Activated naive CD4-positive, alpha-beta T cell treated with anti-CD3 and anti-CD28 coated beads for 36 hours (primary cell): Measurements from ENCODE around the gene TTLL11. TPM values are rescaled to one million over a fixed set of nuclear protein-coding genes. Genes with fewer than 3 reads are reported as not detected.
"Not testable (repeated sequence)": the region's sequence is repeated elsewhere in the genome, so short reads cannot be mapped to it uniquely, and the experiment has no call there.

Experiments
- CTCF ChIA-PET: fragments of 350-600 bp; sonication (Branson Sonifier 250); formaldehyde crosslinking; loops from one replicate; lab custom pipeline; 2021; ENCODE audit warnings: antibody characterized with exemption; lab: Charles Lee
- DNase-seq: peaks from one replicate; pipeline ENCODE4 v3.0.0-alpha.2; 2020
- H3K27ac Mint-ChIP-seq: one replicate; pipeline ENCODE4 v1.8.0; 2021; ENCODE audit warnings: mild to moderate bottlenecking, mixed read lengths
- H3K27me3 Mint-ChIP-seq: one replicate; pipeline ENCODE4 v1.8.0; 2021; ENCODE audit warnings: low read depth, mixed read lengths
- H3K36me3 Mint-ChIP-seq: one replicate; pipeline ENCODE4 v1.8.0; 2021; ENCODE audit warnings: low read depth, mixed read lengths
- H3K4me1 Mint-ChIP-seq: one replicate; pipeline ENCODE4 v1.8.0; 2021; ENCODE audit warnings: low read depth, mixed read lengths
- H3K4me3 Mint-ChIP-seq: one replicate; pipeline ENCODE4 v1.8.0; 2021; ENCODE audit warnings: mild to moderate bottlenecking, moderate library complexity, mixed read lengths
- H3K9me3 Mint-ChIP-seq: one replicate; pipeline ENCODE4 v1.8.0; 2021; ENCODE audit warnings: mixed read lengths
- intact Hi-C: fragments of 100-400 bp; cut with micrococcal nuclease; formaldehyde crosslinking; loops from one replicate; pipeline ENCODE4 v1.15.1; 2023
- total RNA-seq, 2 experiments: library from RNA; stranded (reverse); gene quantifications; one replicate each; pipeline ENCODE4 v1.2.3, GENCODE V29; 2021

Gene TTLL11
- total RNA-seq, 2 experiments from 2014 or later, result 0.84 to 0.86 TPM

DNA sequence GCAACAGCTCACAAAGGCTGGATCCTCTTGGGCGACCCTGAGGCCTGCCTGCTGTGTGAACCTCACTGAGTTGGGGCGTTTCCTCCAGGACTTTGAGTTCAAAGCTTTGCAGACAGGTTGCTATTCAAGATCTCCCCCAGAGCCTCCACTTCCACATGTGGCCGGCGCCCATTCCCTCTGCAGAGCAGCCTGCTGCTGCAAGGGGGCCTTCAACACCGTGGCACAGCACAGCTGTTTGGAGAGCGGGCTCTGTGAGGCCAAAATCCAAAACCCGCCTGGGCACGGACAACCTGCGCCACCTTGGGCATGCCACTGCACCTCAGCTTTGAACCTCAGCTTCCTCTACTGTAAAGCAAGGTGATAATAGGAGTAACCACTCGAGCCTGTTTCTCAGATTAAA lies 281.4 kb downstream of the TTLL11 start:
- no peaks in the 10 kb centered on the region for H3K27me3 Mint-ChIP-seq

DNA sequence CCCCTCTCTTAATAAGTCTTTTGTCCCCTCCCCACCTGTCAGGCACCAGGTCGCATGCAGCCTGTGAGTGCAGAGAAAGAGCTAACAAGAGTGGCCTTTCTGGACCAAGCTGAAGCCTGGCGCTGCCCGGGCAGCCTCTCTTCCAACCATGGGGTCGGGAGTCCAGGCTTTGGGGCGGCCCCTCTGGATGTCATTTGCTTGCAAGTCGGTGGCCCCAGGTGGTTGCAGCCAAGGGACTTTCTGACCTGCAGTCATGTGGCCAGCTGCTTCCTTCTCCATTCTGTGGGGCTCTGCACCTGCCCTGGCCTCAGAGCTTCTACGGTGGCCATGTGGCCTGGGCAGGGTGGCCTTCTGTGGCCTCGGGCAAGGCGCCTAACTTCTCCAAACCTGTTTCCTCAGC lies 282.0 kb downstream of the TTLL11 start:
- no peaks in the 10 kb centered on the region for H3K27me3 Mint-ChIP-seq
- H3K36me3 Mint-ChIP-seq, result no peaks in the 10 kb centered on the region
- H3K4me3 Mint-ChIP-seq, result no peak overlapping the region
- H3K9me3 Mint-ChIP-seq, result no peaks in the 10 kb centered on the region
- no peak for DNase-seq
- intact Hi-C loops, result no loop called here
- H3K4me1 Mint-ChIP-seq, result no peaks in the 10 kb centered on the region
- H3K27ac Mint-ChIP-seq, result no peak overlapping the region
- CTCF ChIA-PET, result no interaction called here

More for the DNA sequence above, 281.4 kb downstream of the TTLL11 start:
- no peaks in the 10 kb centered on the region for H3K9me3 Mint-ChIP-seq
- H3K4me3 Mint-ChIP-seq, result no peak overlapping the region
- no peak overlapping the region for H3K27ac Mint-ChIP-seq
- DNase-seq, result no peak
- no peaks in the 10 kb centered on the region for H3K36me3 Mint-ChIP-seq
- H3K4me1 Mint-ChIP-seq, result no peaks in the 10 kb centered on the region
- CTCF ChIA-PET, result no interaction called here
- intact Hi-C loops, result no loop called here

DNA sequence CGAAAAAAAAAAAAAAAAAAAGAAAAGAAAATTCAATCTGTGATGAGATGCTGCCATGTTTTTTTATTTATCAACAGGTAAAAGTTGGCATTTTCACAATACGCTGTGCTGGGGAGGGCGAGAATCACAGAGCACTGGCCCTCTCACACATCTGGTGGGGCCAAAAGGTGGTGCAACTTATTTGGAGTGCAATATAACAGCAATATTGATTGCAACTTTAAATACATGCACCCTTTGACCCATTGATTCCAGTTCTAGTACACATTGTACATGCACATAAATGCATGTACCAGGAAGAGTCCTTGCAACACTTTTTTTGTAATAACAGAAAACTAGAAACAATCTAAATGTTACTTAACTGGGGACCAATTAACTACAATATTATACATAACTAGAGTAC lies 282.6 kb downstream of the TTLL11 start:
- Mint-ChIP-seq H3K9me3 (no peaks in the 10 kb centered on the region), H3K27me3 (no peaks in the 10 kb centered on the region), H3K4me3 (no peak overlapping the region), H3K4me1 (no peaks in the 10 kb centered on the region), H3K36me3 (no peaks in the 10 kb centered on the region), H3K27ac (no peak overlapping the region)
- DNase-seq, result no peak
- CTCF ChIA-PET, result no interaction called here
- intact Hi-C loops, result no loop called here

DNA sequence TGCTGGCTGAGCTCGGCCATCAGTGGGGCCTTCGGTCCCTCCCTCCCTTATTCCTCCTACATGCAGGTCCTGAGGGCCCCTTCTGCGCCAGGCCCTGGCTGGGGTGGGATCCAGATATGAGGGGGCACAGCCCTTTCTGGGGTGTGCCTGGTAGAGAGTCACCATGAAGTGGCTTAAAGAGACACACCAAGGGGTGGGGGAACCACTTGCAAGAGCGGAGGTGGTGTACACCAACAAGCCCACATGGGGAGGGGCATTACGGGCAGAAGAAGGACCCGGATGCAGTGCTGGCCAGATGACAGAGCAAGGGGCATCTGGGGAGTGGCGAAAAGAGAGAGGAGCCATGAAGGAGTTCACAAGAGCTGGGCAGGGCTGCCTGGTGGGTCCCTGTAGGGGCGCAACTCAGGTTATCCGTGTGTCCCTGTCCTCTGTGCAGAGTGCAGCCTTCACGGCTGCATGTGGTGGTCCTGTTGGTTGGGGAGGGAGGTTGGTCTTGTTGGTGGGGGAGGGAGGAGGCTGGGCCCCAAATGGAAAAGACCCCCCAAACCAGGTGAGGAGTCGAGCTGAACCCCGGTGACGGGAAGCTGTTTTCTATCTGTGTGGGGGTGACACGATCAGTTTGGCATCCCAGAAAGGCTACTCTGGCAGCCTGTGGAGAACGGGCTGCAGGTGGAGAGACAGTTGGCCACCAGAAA lies 283.6 kb downstream of the TTLL11 start:
- H3K27me3 Mint-ChIP-seq, result no peaks in the 10 kb centered on the region
- peaks cover 5% of the 10 kb centered on the region for H3K9me3 Mint-ChIP-seq
- H3K4me1 Mint-ChIP-seq, result no peaks in the 10 kb centered on the region
- intact Hi-C loops, result no loop called here
- H3K36me3 Mint-ChIP-seq, result no peaks in the 10 kb centered on the region
- CTCF ChIA-PET, result no interaction called here
- no peak for DNase-seq
- no peak overlapping the region for H3K4me3 Mint-ChIP-seq
- H3K27ac Mint-ChIP-seq, result no peak overlapping the region

DNA sequence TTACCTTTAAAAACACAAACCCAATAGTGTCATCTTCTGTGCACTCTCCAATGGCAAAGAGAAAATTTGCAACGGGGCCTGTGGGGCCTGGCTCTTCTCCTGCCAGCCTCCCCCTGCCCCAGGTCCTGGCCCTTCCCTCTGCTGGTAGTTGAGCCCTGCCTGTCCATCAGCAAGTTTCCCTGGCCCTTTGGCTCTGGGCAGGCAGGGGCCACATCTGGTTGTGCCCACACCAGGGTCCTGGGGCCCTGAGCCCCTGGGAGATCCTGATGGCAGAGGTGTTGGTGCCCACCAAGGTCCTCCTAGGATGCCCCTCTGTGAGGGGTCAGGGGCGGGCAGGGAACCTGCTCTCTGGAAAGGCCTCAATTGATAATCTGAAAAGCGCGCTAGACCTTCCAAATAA lies 284.3 kb downstream of the TTLL11 start:
- H3K36me3 Mint-ChIP-seq, result no peaks in the 10 kb centered on the region
- CTCF ChIA-PET, result no interaction called here

DNA sequence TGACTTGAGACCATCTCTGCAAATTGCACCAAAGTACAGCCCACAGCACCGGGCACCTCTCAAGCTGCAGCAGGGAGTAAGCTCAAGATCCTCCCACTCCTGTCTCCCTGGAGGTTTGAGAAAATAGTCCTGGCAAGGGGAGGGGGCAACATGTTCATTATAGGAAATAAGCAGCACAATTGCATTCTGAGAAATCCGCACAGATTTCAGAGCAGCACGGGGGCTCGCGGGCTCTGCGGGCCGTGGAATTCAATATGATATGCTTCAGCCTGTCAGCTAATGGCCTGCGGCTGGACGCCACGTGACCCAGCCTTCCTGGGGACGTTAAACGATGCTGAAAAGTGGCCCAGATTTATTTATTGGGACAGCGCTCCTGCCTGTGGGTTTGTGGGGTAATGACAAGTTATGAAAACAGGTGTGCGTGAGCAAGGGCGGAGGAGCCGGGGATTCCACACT lies 285.3 kb downstream of the TTLL11 start:
- CTCF ChIA-PET, result no interaction called here
- Mint-ChIP-seq H3K27me3 (no peaks in the 10 kb centered on the region), H3K27ac (no peak overlapping the region), H3K4me3 (no peak overlapping the region), H3K36me3 (no peaks in the 10 kb centered on the region), H3K9me3 (peaks cover 10% of the 10 kb centered on the region), H3K4me1 (no peaks in the 10 kb centered on the region)
- DNase-seq, result no peak
- intact Hi-C loops, result no loop called here

More for the DNA sequence above, 284.3 kb downstream of the TTLL11 start:
- intact Hi-C loops, result no loop called here
- Mint-ChIP-seq H3K4me1 (no peaks in the 10 kb centered on the region), H3K9me3 (peaks cover 10% of the 10 kb centered on the region), H3K4me3 (no peak overlapping the region), H3K27ac (no peak overlapping the region), H3K27me3 (no peaks in the 10 kb centered on the region)
- DNase-seq, result no peak

DNA sequence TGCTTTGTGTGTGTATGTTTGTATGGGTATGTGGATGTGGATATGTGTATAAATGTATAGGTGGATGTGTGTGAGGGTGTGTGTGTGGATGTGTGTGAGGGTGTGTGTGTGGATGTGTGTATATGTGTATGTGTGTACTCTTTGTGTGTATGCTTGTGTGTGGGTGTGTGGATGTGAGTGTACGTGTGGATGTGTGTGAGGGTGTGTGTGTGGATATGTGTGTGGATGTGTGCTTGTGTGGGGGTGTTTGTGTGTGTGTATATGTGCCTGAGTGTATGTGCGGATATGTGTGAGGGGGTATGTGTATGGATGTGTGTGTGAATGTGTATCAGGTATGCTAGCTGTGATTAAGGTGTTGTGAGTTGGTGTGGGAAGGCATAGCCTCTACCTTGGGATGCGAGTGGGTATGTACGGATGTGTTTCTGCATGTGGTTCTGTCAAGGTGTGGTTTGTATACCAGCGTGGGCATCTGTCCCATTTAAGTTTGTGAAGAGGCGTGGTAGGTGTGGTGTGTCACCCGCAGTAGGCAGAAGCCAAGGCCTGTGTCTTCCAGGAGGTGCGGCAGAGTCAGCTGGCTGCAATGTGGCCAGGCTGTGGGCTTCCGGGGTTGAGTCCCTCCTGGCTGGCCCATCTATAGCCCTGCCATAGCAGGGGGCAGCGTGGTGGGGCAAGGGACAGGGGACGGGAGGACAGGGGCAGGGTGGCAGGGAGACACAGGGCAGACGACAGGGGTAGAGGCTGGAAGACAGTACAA lies 285.9 kb downstream of the TTLL11 start:
- Mint-ChIP-seq H3K27ac (no peak overlapping the region), H3K27me3 (no peaks in the 10 kb centered on the region), H3K36me3 (no peaks in the 10 kb centered on the region), H3K4me3 (no peak overlapping the region), H3K4me1 (no peaks in the 10 kb centered on the region), H3K9me3 (peaks cover 10% of the 10 kb centered on the region)
- no peak for DNase-seq
- intact Hi-C loops, result no loop called here
- CTCF ChIA-PET, result no interaction called here

DNA sequence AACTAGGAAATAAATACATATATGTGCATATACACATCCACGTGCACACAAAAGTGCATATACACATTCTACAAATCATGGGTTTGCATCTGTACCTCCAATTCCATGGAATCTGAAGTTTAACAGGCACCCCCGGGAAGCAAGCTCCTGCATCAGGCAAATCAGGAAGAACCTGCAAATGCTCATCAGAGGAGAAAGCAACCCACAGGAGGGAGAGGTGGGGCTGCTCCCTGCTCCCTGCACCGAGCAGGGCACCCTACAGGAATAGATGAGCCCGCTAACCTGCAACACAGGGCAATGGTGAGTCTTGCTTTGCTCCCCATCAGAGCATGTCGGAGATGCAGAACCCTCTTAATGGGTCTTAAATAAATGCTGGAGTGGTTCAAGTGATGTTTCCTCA lies 290.4 kb downstream of the TTLL11 start:
- intact Hi-C loops, result no loop called here
- no peaks in the 10 kb centered on the region for H3K4me1 Mint-ChIP-seq
- CTCF ChIA-PET, result no interaction called here
- peaks cover 10% of the 10 kb centered on the region for H3K9me3 Mint-ChIP-seq
- no peaks in the 10 kb centered on the region for H3K36me3 Mint-ChIP-seq
- DNase-seq, result no peak
- no peaks in the 10 kb centered on the region for H3K27me3 Mint-ChIP-seq
- H3K4me3 Mint-ChIP-seq, result no peak overlapping the region
- H3K27ac Mint-ChIP-seq, result no peak overlapping the region

DNA sequence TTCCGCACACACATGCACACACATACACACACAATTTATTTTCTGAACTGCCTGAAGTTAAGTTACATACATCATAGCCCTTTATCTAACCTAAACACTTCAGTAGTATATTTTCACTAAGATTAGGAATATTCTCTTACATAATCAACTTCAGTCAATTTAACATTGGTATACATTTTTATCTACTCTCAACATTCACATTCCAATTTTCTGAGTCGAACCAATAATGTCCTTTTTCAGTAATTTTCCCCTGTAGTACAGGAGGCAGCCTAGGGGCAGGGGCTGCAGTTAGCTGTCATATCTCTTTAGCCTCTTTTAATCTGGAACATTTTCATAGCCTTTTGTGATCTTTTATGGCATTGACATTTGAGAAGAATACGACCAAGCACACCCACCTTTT lies 291.5 kb downstream of the TTLL11 start:
- Mint-ChIP-seq H3K27ac (no peak overlapping the region), H3K27me3 (no peaks in the 10 kb centered on the region), H3K4me1 (no peaks in the 10 kb centered on the region), H3K9me3 (peaks cover 10% of the 10 kb centered on the region), H3K4me3 (no peak overlapping the region), H3K36me3 (no peaks in the 10 kb centered on the region)
- CTCF ChIA-PET, result no interaction called here
- no peak for DNase-seq
- intact Hi-C loops, result no loop called here

DNA sequence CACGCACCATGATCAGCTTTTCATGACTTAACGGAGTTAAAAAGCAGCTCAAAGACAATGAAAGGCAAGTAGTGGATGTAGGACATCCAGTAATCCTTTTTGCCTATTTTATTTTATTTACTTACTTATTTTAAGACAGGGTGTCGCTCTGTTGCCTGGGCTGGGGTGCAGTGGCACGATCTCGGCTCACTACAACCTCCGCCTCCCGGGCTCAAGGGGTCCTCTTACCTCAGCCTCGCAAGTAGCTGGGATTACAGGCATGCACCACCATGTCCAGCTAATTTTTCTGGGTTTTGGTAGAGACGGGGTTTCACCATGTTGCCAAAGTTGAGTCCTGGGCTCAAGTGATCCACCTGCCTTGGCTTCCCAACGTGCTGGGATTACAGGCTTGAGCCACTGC lies 292.7 kb downstream of the TTLL11 start:
- CTCF ChIA-PET, result no interaction called here
- no peak for DNase-seq
- peaks cover 10% of the 10 kb centered on the region for H3K9me3 Mint-ChIP-seq

DNA sequence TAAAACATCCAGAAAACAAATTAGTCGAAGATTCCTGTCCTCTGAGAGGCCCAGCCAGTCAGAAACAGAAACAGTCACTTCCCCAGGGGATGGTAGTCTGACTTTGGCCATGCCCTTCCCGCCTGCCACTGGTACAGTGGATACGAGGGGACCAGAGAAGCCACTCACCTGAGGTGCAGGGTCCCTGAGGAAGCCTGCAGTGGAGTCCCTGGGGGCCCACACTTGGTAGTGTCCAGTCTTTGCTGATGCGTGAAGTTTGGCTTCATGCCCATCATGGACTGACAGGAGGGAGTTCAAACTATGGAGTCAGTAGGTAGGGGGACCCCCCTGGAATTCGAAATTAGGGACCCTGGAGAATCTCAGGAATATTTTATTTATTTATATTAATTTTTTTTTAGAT lies 294.2 kb downstream of the TTLL11 start:
- no peak overlapping the region for H3K4me3 Mint-ChIP-seq
- H3K27ac Mint-ChIP-seq, result no peak overlapping the region
- CTCF ChIA-PET, result no interaction called here
- peaks cover under 1% of the 10 kb centered on the region for H3K9me3 Mint-ChIP-seq
- no peak for DNase-seq
- no peaks in the 10 kb centered on the region for H3K4me1 Mint-ChIP-seq
- no peaks in the 10 kb centered on the region for H3K27me3 Mint-ChIP-seq
- intact Hi-C loops, result no loop called here
- H3K36me3 Mint-ChIP-seq, result no peaks in the 10 kb centered on the region

More for the DNA sequence above, 292.7 kb downstream of the TTLL11 start:
- no peak overlapping the region for H3K4me3 Mint-ChIP-seq
- H3K4me1 Mint-ChIP-seq, result no peaks in the 10 kb centered on the region
- intact Hi-C loops, result no loop called here
- no peaks in the 10 kb centered on the region for H3K36me3 Mint-ChIP-seq
- H3K27me3 Mint-ChIP-seq, result no peaks in the 10 kb centered on the region
- no peak overlapping the region for H3K27ac Mint-ChIP-seq

DNA sequence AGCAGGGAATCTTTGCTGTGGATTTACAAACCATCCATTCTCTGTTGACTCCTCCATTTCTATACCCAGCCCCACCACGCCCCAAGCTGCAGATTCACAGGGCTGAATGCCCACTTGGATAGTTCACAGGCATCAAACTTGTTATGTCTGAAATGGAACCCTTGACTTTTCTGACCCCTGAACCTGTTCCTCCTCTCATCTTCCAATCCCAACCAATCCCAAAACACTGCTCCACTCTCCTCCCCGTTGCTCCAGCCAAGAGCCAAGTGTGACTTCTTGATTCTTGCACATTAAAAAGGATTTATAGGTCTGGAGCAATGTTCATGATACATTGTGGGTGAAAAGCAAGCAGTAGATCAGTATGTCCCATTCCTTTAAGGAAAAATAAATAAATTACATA lies 296.0 kb downstream of the TTLL11 start:
- no peak for DNase-seq
- no peaks in the 10 kb centered on the region for H3K27me3 Mint-ChIP-seq
- H3K27ac Mint-ChIP-seq, result no peak overlapping the region
- no peaks in the 10 kb centered on the region for H3K4me1 Mint-ChIP-seq
- H3K9me3 Mint-ChIP-seq, result no peaks in the 10 kb centered on the region
- intact Hi-C loops, result no loop called here
- H3K4me3 Mint-ChIP-seq, result no peak overlapping the region
- no peaks in the 10 kb centered on the region for H3K36me3 Mint-ChIP-seq
- CTCF ChIA-PET, result no interaction called here

DNA sequence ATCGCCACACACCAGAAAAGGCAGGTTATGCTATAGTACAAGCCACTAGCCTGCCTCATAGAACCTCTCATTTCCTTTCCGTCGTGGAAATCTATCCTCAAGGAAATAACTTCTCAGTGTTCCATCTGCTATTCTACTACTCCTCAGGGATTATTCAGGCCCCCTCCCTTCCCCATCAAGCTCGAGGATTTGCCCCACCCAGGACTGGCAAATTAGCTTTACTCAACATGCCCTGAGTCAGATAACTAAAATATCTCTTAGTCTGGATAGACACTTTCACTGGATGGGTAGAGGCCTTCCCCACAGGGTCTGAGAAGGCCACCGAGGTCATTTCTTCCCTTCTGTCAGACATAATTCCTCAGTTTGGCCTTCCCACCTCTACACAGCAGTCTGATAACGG lies 298.8 kb downstream of the TTLL11 start:
- H3K27me3 Mint-ChIP-seq, intact Hi-C loops, H3K9me3 Mint-ChIP-seq, H3K27ac Mint-ChIP-seq, DNase-seq, H3K4me3 Mint-ChIP-seq, H3K4me1 Mint-ChIP-seq, H3K36me3 Mint-ChIP-seq, CTCF ChIA-PET: not testable (repeated sequence)
